ENCODE measurements around the gene EEF1AKMT4.

Gene EEF1AKMT4

GRCh38 chr3:184299488-184300377 is 50.3 kb downstream of the EEF1AKMT4 start:
- no peak for DNase-seq (ENCODE audit: low read depth)

GRCh38 chr3:184300378-184300720 is 50.9 kb downstream of the EEF1AKMT4 start:
- DNase-seq (ENCODE audit: low read depth) = no peak

GRCh38 chr3:184305577-184305976 is 56.1 kb downstream of the EEF1AKMT4 start:
- DNase-seq (ENCODE audit: low read depth) = no peak

- no peak for DNase-seq (ENCODE audit: low read depth)
These were observed 57.0 kb downstream of the EEF1AKMT4 start for GRCh38 chr3:184306341-184306972.

- DNase-seq (ENCODE audit: low read depth) = no peak
These were observed 58.4 kb downstream of the EEF1AKMT4 start for GRCh38 chr3:184307915-184308314.
